Fibroblast of the aortic adventitia (primary cell): Measurements from ENCODE around the gene FAM234A. TPM values are rescaled to one million over a fixed set of nuclear protein-coding genes. Genes with fewer than 3 reads are reported as not detected.
A peak's percentile ranks its signal among the peaks of the same experiment; 100 is the strongest.
"Not testable (repeated sequence)": the region's sequence is repeated elsewhere in the genome, so short reads cannot be mapped to it uniquely, and the experiment has no call there.

ENCODE experiments used
- DNase-seq: peaks from one replicate; pipeline ENCODE4 v3.0.0-alpha.2; 2010; ENCODE audit warnings: low read depth
- H3K4me3 ChIP-seq: 2 replicates; pipeline ENCODE4 v1.5.1; 2011; ENCODE audit warnings: low read depth, mild to moderate bottlenecking, control low read depth, low read length, moderate library complexity
- CTCF ChIP-seq: IDR thresholded peaks from 2 replicates; pipeline ENCODE4 v1.5.1; 2011; ENCODE audit warnings: mild to moderate bottlenecking, low read length, control low read depth, inconsistent platforms; ENCODE audit not compliant: insufficient read depth
- total RNA-seq: library from RNA; depleted of rRNA; stranded (reverse); fragments of >200 nt; gene quantifications from 2 replicates; pipeline ENCODE4 v1.2.3, GENCODE V29; 2012; ENCODE audit warnings: low replicate concordance

Gene FAM234A
- total RNA-seq, 1 donor = 72.0 TPM

DNA sequence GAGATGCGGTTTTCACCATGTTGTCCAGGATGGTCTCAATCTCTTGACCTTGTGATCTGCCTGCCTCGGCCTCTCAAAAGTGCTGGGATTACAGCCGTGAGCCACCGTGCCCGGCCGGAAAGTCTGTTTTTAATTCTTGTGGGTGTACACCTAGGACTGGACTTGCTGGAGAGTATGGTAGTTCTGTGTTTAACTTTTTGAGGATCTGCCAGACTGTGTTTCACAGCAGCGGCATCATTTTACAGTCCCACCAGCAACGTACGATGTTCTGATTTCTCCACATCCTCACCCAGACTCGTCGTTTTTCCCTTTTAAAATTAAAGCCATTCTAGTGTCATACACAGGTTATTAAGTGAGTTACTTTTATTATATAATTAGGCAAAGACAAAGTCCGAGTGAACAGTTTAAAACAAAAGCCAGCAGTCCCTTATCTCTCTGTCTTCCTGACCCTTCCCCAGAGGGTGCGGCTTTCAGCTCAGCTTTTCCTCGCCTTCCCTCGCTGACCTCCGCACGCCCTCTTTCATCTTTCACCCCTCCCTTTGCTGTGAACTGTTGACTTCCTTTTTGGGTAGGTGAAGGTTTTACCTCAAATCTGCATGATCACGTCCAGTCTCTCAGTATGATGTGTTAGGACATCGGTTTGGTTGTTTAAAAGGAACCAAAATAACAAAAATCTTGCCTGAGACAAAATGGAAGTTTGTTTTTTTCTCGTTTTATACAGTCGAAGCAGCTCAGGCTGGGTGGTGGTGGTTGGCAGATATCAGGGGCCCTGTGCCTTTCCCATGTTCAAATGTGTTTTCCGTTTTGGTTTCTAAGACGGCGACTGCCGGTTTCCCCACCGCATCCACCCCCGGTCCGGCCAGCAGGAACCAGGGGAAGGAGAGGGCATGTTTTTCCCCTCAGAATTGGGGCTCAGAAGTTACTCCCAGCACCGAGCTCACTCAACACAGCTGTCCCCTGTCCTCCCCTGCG is 18.0 kb downstream of the FAM234A start:
- no peak overlapping the region for H3K4me3 ChIP-seq
- TF ChIP-seq CTCF = no peak
- DNase-seq = peak; percentile 57

DNA sequence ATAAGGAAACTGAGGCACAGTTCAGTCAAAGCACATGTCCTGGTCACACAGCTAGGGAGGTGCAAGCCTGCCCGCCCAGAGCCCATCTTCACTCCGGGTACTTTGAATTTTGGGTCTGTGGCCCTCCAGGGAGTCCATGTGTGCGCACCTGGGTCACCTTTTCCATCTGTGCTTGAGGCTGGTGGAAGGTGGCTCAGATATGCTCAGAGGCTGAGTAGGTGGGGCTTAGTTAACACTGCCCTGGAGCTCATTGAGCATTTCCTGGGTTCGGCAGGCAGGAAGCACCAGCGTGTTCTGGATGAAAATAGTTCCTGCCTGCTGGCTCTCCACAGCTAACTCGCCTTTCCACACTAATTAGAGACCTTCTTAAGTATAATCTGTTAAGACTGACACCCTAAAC is 19.2 kb downstream of the FAM234A start:
- TF ChIP-seq CTCF = no peak
- no peak for DNase-seq
- H3K4me3 ChIP-seq = no peak overlapping the region

GRCh38 chr16:254461-254860 is 19.8 kb downstream of the FAM234A start:
- no peak for TF ChIP-seq CTCF
- no peak for DNase-seq
- H3K4me3 ChIP-seq = no peak overlapping the region

DNA sequence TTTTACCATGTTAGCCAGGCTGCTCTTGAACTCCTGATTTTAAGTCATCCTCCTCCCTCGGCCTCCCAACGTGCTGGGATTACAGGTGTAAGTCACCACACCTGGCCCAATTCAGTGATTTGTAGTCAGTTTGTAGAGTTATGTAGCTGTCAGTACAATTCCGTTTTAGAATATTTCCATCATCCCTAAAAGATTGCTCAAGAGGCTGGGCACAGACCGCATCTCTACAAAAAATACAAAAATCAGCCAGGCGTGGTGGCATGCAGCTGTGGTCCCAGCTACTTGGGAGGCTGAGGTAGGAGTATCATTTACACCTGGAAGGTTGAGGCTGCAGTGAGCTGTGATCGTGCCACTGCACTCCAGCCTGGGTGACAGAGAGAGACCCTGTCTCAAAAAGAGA is 20.6 kb downstream of the FAM234A start:
- no peak overlapping the region for H3K4me3 ChIP-seq
- no peak for TF ChIP-seq CTCF
- no peak for DNase-seq

GRCh38 chr16:258091-258490 is 23.5 kb downstream of the FAM234A start:
- not testable (repeated sequence) for DNase-seq, H3K4me3 ChIP-seq

GRCh38 chr16:259226-259625 is 24.6 kb downstream of the FAM234A start:
- no peak for DNase-seq
- TF ChIP-seq CTCF = no peak
- H3K4me3 ChIP-seq = no peak overlapping the region

DNA sequence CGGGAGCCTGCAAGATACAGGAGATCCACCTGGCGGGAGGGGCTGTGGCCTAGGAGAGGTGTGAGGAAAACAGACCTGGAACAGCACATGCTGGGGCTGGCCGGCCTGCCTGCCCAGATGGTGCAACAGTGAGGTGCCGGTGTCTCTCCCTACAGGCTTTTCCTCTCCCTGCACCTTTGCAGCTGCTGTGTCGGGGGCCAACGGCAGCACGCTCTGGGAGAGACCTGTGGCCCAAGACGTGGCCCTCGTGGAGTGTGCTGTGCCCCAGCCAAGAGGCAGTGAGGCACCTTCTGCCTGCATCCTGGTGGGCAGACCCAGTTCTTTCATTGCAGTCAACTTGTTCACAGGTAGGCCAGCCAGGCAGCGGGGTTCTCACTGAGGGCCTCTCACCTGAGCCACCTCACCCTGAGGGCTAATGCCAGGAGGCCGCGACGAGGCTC is 25.2 kb downstream of the FAM234A start:
- no peak for DNase-seq
- TF ChIP-seq CTCF = no peak
- no peak overlapping the region for H3K4me3 ChIP-seq
